Stimulated activated CD8-positive, alpha-beta memory T cell treated with anti-CD3 and anti-CD28 coated beads, Interleukin-4, amount 100 ng/mL, for 24 hours (primary cell): ENCODE data around the gene FLNA.
"Not testable (repeated sequence)": the region's sequence is repeated elsewhere in the genome, so short reads cannot be mapped to it uniquely, and the experiment has no call there.

Source experiments
- DNase-seq: peaks from one replicate; pipeline ENCODE4 v3.0.0-alpha.2; 2020; ENCODE audit warnings: low read depth

FLNA gene, protein sequence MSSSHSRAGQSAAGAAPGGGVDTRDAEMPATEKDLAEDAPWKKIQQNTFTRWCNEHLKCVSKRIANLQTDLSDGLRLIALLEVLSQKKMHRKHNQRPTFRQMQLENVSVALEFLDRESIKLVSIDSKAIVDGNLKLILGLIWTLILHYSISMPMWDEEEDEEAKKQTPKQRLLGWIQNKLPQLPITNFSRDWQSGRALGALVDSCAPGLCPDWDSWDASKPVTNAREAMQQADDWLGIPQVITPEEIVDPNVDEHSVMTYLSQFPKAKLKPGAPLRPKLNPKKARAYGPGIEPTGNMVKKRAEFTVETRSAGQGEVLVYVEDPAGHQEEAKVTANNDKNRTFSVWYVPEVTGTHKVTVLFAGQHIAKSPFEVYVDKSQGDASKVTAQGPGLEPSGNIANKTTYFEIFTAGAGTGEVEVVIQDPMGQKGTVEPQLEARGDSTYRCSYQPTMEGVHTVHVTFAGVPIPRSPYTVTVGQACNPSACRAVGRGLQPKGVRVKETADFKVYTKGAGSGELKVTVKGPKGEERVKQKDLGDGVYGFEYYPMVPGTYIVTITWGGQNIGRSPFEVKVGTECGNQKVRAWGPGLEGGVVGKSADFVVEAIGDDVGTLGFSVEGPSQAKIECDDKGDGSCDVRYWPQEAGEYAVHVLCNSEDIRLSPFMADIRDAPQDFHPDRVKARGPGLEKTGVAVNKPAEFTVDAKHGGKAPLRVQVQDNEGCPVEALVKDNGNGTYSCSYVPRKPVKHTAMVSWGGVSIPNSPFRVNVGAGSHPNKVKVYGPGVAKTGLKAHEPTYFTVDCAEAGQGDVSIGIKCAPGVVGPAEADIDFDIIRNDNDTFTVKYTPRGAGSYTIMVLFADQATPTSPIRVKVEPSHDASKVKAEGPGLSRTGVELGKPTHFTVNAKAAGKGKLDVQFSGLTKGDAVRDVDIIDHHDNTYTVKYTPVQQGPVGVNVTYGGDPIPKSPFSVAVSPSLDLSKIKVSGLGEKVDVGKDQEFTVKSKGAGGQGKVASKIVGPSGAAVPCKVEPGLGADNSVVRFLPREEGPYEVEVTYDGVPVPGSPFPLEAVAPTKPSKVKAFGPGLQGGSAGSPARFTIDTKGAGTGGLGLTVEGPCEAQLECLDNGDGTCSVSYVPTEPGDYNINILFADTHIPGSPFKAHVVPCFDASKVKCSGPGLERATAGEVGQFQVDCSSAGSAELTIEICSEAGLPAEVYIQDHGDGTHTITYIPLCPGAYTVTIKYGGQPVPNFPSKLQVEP (N-terminal part only)

GRCh38 chrX:154374313-154375155, at the start of gene FLNA:
Gene FLNA (minus strand): TSS chrX:154374634. CDS start chrX:154371245, 3,389 bp downstream.
- no peak for DNase-seq

- no peak for DNase-seq
Measured at GRCh38 chrX:154420402-154420756, 45.9 kb upstream of the FLNA start.

DNA sequence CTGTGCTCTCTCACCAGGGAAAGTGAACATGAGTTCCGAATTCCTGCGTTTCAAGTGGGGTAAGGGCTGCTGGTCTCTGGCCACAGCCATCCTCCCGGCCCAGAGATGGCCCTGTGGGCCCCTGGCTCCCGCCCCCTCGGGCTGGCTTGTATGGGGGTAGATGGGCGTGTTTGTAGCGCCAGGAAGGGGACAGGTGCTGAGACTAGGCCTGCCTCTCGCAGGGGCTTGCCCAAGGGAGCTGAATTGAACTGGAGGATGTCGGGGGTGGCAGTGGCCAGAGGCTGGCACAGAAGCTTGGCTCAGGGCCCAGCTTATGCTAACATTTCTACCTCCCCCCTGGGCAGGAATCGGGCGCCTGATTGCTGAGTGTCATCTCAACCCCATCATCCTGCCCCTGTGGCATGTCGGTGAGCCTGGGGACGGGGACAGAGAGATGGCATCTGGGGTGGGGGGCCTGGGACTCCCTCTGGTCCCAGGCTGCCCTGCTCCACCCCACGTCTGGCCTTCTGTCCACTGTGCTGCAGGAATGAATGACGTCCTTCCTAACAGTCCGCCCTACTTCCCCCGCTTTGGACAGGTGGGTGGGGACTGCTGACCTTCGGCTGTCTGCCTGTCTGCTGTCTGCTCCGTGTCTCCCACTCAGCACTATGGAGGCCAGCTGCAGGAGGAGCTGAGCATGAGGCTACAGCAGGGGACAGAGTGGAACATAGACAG, 45.4 kb upstream of the FLNA start:
- no peak for DNase-seq

GRCh38 chrX:154419189-154419588, 44.8 kb upstream of the FLNA start:
- no peak for DNase-seq

GRCh38 chrX:154417157-154417556, 42.7 kb upstream of the FLNA start:
- no peak for DNase-seq

DNA sequence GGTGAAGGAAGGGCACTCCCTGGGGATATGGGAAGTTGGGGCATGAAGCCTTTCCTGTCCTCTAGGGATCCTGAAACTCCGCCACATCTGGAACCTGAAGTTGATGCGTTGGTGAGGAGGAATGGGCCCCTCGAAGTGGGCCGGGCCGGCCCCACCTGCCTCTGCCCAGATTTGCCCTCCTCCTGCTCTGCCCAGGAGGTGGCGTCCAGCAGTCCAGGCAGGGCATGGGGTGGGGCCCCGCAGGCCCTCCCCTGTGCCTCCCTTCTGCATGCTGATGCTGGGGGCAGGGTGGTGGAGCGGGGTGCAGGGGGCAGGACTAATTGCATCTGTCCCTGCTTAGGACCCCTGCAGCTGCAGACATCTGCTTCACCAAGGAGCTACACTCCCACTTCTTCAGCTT, 38.7 kb upstream of the FLNA start:
- DNase-seq: no peak

- DNase-seq: no peak
Measured at GRCh38 chrX:154412468-154412867, 38.0 kb upstream of the FLNA start.

DNA sequence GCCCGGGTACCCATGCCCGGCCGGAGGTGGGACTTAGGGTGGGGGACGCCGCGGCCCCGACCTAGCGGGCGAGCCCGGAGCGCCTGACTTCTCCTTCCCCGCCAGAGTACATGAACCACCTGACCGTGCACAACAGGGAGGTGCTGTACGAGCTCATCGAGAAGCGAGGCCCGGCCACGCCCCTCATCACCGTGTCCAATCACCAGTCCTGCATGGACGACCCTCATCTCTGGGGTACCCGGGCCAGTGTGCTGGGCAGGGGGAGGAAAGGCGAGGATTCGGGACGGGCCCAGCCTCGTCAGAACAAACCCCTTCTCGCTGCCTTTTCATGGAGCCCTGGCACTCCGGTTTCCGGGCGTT, 37.5 kb upstream of the FLNA start:
- DNase-seq: peak; percentile 47

DNA sequence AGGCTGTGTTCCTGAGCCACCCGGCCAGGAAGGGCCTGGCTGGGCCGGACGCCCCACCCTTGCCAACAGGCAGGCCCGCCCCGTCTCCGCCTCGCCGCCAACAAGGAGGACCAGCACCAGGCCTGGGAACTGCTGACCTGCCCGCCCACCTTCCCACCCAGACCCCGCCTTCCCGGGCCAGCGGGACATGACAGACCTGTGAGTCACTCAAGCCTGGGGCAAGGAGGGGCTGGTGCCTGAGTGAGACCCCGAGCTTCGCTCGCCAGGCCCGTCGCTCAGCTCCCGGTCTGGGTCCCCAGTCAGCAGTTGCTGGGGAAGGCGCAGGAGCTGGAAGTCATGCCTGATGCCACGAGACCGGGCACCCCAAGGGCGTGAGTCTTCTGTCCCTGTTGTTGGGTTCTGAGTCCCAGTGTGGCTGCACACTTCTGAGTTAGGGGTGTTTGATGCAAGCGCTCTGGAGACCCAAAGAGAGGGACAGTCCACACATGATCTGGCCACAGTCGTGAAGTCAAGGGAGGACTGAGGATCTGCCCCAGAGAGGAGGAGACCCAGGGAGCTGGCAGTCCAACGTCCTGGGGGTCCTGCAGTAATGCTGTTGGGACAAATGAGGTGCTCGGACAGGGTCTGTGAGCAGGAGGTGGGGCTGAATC, 34.9 kb upstream of the FLNA start, which contains the start of gene DNASE1L1:
Gene DNASE1L1 (minus strand): TSS at position 33 of the 650 bp plus-strand sequence. CDS start 3,686 bp downstream, outside the sequence.
- DNase-seq: peak; percentile 33

GRCh38 chrX:154408659-154409221, 34.3 kb upstream of the FLNA start:
- DNase-seq: no peak

- no peak for DNase-seq
Measured at GRCh38 chrX:154404625-154405192, 30.3 kb upstream of the FLNA start.

- DNase-seq: no peak
Measured at GRCh38 chrX:154403858-154404257, 29.4 kb upstream of the FLNA start.

DNA sequence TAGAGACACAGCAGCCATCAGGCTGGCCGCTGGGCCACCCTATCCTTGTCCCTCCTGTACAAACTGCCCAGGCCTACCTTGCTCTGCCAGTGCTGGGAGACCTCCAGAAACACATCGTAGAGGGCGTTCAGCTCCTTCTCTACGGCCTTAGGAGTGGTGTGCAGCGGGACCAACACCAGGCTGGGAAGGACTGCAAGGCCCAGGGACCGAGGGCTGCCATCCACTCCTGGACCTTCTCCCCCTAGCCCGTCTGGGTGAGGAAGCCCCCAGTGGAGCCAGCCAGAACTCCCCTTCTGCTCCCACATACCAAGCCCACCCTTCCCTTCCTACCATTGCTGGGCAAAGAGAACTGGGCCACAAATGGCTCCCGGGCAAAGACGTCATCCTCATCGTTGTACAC, 28.8 kb upstream of the FLNA start:
- DNase-seq: no peak

- no peak for DNase-seq
Measured at GRCh38 chrX:154402622-154403127, 28.2 kb upstream of the FLNA start.

GRCh38 chrX:154401918-154402621, 27.6 kb upstream of the FLNA start:
- DNase-seq: no peak

DNA sequence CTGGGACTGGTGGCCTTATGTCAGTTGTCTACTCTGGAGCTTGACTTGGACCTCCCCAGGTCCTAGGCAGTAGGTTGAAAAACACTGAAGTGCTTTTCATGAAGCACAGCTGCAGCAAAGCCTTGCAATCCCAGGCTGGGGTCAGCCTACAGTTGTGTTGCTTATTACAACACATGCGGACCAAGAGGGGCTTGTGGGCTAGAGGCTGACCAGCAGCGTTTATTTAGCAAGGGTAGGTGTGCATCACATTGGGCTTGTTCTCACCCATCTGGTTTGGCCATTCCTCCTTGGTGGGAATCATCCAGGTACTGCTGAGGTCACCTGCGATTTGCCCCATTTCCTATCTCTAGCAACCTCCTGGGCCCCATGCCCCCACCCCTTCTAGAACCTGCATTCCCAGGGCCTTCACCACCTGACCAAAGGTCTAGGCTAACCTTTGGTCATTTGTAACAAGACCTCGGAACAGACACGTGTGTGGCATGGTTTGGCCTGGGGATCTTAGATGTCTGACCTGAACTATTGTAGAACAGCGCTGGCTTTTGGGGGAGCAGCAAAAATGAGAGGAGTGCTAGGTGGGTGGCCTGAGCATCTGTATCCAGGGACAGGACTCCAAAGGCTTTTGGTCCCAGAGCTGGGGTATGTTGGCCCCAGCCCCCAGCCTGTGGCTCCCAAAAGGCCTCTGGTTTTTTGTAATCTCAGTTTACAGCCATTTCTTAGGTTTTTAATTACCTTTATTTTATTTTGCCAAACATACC, 26.8 kb upstream of the FLNA start:
- no peak for DNase-seq

GRCh38 chrX:154400369-154400817, 26.0 kb upstream of the FLNA start:
- DNase-seq: not testable (repeated sequence)
